Large intestine (tissue), 3 donors: ENCODE measurements around the gene CCDC170. TPM values are rescaled to one million over a fixed set of nuclear protein-coding genes. Genes with fewer than 3 reads are reported as not detected.

Experiments used
- DNase-seq, 2 donors: peaks; one replicate each; pipeline versions ENCODE4 v3.0.0 to v3.0.0-alpha.2; 2013
- H3K27ac ChIP-seq: one replicate; pipeline ENCODE4 v1.5.1; 2013; ENCODE audit warnings: low read length
- H3K27me3 ChIP-seq: 2 replicates; pipeline ENCODE4 v1.6.1; 2013; ENCODE audit warnings: low read length; ENCODE audit not compliant: control insufficient read depth, insufficient read depth
- H3K36me3 ChIP-seq: 2 replicates; pipeline ENCODE4 v1.6.1; 2013; ENCODE audit warnings: low read length; ENCODE audit not compliant: control insufficient read depth, insufficient read depth
- H3K4me1 ChIP-seq: one replicate; pipeline ENCODE4 v1.6.1; 2013; ENCODE audit warnings: low read length; ENCODE audit not compliant: control insufficient read depth, insufficient read depth
- H3K4me3 ChIP-seq: one replicate; pipeline ENCODE4 v1.5.1; 2013; ENCODE audit warnings: low read length
- H3K9me3 ChIP-seq: one replicate; pipeline ENCODE4 v1.6.1; 2013; ENCODE audit warnings: mild to moderate bottlenecking, low read depth, low read length, moderate library complexity; ENCODE audit not compliant: control insufficient read depth
- WGBS: methylation state at CpG from one replicate; pipeline ENCODE4 v1.1.5; 2013; ENCODE audit warnings: low lambda C conversion rate; ENCODE audit not compliant: insufficient coverage; 5-methylcytosine and 5-hydroxymethylcytosine counted together
- polyA plus RNA-seq: library from polyadenylated mRNA; unstranded; fragments of 120-200 nt; gene quantifications from one replicate; pipeline ENCODE4 v1.2.1, GENCODE V29; 2013

Gene CCDC170
- polyA plus RNA-seq, 1 donor = 1.6 TPM

DNA sequence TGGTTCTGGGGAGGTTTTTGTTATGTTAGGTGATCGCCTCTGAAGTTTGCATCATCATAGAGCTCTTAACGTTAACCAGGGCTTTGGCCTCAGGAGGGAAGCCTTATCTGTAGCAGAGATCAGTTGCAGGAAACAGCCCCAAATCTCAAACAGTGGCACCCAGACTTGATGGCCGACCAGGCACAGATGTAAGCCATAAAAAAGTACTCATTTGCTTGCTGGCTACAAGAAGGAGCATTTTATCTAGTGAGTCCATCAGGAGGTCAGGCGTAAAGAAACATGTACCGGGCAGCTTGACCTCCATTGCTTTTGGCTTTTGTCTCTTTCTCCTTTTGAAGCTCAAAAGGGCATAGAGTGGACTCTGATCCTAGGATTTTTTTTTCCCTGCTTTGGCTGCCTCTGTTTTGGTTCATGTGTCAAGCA is 122.3 kb downstream of the CCDC170 start:
- no peaks in the 10 kb centered on the region for H3K4me1 ChIP-seq
- no peaks in the 10 kb centered on the region for H3K27me3 ChIP-seq
- H3K36me3 ChIP-seq = no peaks in the 10 kb centered on the region

DNA sequence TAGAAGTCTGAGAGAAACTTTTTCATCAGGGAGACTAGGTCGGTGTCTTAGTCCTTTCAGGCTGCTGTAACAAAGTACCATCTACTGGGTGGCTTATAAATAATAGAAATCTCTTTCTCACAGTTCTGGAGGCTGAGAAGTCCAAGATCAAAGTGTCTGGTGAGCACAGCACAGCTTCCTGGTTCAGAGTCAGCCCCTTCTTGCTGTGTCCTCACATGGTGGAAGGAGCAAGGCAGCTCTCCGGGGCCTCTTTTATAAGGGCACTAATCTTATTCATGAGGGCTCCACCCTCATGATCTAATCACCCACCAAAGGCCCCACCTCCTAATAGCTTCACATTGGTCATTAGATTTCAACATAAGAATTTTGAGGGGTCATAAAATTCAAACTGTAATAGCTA is 122.8 kb downstream of the CCDC170 start:
- WGBS = no CpG with 5 or more reads among the region's 2 CpGs
- no peaks in the 10 kb centered on the region for H3K27me3 ChIP-seq
- no peaks in the 10 kb centered on the region for H3K9me3 ChIP-seq
- H3K4me3 ChIP-seq = no peak overlapping the region
- no peaks in the 10 kb centered on the region for H3K36me3 ChIP-seq
- H3K27ac ChIP-seq = no peak overlapping the region
- H3K4me1 ChIP-seq = no peaks in the 10 kb centered on the region
- DNase-seq = no peak

More for the DNA sequence above, 122.3 kb downstream of the CCDC170 start:
- no peak for DNase-seq
- H3K27ac ChIP-seq = no peak overlapping the region
- WGBS = no CpG with 5 or more reads among the region's 5 CpGs
- no peaks in the 10 kb centered on the region for H3K9me3 ChIP-seq
- H3K4me3 ChIP-seq = no peak overlapping the region

DNA sequence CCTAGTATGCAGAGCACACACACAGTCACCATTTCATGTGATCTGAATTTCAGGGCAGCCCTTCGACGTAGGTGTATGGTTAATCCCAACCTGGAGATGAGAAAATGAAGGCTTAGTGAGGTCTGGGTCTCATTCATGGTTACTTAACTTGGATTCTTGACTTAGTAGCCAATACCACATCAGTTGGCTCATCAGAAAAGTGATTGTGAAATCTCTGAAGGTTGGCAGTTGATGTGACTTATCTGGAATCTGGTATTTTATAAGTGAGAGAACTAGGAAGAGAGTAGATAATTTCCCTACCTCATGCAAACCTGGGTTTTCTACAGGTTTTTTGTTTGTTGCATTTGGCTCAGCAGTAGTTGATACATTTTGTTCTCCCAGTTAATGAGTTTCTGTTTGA is 123.7 kb downstream of the CCDC170 start:
- WGBS = no CpG with 5 or more reads among the region's 2 CpGs
- Histone ChIP-seq H3K9me3 (no peaks in the 10 kb centered on the region), H3K4me1 (no peaks in the 10 kb centered on the region), H3K4me3 (no peak overlapping the region), H3K27ac (no peak overlapping the region), H3K36me3 (no peaks in the 10 kb centered on the region), H3K27me3 (no peaks in the 10 kb centered on the region)
- DNase-seq = no peak

DNA sequence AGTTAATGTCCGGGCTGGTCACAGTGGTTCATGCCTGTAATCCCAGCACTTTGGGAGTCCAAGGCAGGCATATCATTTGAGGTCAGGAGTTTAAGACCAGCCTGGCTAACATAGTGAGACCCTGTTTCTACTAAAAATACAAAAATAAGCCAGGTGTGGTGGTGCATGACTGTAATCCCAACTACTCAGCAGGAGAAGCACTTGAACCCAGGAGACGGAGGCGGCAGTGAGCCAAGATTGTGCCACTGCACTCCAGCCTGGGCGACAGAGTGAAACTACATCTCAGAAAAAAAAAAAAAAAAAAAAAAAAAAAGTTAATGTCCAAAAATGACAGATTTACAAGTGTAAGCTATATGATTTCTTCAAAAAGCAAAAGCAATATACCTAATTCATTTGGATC is 124.9 kb downstream of the CCDC170 start:
- H3K36me3 ChIP-seq = no peaks in the 10 kb centered on the region
- H3K9me3 ChIP-seq = no peaks in the 10 kb centered on the region
- no peak for DNase-seq
- 80% methylated on average over 1 of the region's 4 CpGs for WGBS
- H3K4me3 ChIP-seq = no peak overlapping the region
- H3K4me1 ChIP-seq = no peaks in the 10 kb centered on the region
- H3K27me3 ChIP-seq = no peaks in the 10 kb centered on the region
- no peak overlapping the region for H3K27ac ChIP-seq

DNA sequence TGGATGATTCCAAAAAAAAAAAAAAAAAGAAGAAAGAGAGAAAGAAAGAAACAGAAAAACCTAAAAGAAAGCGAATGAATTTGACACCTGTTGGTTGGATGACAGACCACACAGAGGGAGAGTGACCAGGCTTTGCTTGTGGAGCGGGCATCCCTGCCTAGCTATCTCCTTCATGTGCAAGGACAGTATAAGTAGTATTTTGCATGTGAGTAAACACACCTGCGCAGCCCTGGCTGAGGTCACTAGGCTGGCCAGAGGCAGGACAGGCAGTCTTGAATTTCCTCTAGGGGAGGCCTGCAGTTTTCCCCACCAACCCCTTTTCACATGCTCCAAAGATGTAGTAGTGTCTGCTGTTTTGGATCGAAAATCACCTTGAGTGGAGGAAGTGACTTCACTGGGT is 126.4 kb downstream of the CCDC170 start:
- no peaks in the 10 kb centered on the region for H3K27me3 ChIP-seq
- no peaks in the 10 kb centered on the region for H3K4me1 ChIP-seq
- H3K36me3 ChIP-seq = no peaks in the 10 kb centered on the region
- H3K9me3 ChIP-seq = no peaks in the 10 kb centered on the region
- no peak for DNase-seq
- H3K4me3 ChIP-seq = no peak overlapping the region
- no CpG with 5 or more reads among the region's 4 CpGs for WGBS
- no peak overlapping the region for H3K27ac ChIP-seq

DNA sequence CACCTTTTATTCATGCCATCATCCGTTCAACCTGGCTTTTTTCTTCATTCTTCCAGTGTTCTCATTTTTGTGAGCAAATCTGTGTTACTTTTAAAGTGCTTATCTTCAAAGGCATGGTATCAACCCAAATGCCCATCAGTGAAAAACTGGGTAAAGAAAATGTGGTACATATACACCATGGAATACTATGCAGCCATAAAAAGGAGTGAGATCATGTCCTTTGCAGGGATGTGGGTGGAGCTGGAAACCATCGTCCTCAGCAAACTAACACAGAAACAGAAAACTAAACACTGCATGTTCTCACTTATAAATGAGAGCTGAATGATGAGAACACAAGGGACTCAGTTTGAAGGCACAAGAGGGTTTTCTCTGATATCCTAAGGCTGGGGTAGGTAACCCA is 130.3 kb downstream of the CCDC170 start:
- Histone ChIP-seq H3K9me3 (no peaks in the 10 kb centered on the region), H3K27me3 (no peaks in the 10 kb centered on the region), H3K4me3 (no peak overlapping the region), H3K36me3 (no peaks in the 10 kb centered on the region), H3K4me1 (no peaks in the 10 kb centered on the region), H3K27ac (no peak overlapping the region)
- 100% methylated on average over 1 of the region's 2 CpGs for WGBS
- no peak for DNase-seq

DNA sequence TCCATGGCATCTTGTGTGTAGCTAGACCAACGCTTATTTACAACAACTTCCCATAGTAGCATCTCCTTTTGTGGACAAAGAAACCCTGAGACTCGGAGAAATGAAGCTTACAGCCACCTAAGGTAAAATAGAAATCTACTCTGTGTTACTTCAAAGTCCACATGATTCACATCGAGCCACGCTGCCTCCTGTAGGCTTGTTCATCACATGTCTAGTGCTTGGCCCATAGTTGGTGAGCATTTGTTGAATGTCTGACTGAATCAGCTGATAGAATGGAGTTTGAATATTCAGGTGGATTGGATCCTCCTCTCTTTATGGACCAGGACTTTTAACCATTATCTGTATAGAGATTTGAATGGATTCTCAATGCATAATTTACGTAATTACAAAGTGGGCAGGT is 130.7 kb downstream of the CCDC170 start:
- Histone ChIP-seq H3K27ac (no peak overlapping the region), H3K36me3 (no peaks in the 10 kb centered on the region), H3K27me3 (no peaks in the 10 kb centered on the region), H3K4me1 (no peaks in the 10 kb centered on the region), H3K4me3 (no peak overlapping the region), H3K9me3 (no peaks in the 10 kb centered on the region)
- DNase-seq = no peak
- no CpG with 5 or more reads among the region's 5 CpGs for WGBS

DNA sequence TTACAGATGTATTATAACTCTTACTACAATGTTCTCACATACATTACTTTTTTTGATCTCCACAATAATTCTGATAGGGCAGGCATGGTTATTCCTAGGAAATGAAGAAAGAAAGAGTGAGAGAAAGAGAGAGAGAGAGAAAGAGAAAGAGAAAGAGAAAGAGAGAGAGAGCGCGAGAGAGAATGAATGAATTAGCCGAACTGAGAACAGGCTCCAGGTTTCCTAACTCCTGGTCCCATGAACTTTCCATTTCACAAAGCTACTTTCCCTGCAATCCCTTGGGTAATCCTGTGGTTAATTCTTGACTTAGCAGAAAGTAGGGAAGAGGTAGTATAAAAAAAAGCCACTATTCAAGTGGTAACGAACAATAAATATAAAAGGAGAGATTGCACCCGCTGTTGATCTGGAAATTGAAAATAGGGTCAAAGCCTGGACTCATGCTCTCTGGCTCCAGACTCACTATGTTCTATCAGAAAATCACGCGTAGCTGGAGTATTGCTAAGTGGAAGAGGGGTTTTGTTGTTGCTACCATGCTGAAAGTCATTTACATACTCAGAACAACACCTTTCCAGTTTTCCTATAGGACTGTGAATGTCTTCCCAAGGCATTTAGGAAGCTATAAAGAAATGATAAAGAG is 131.2 kb downstream of the CCDC170 start:
- 75% methylated on average over 2 of the region's 7 CpGs for WGBS
- Histone ChIP-seq H3K9me3 (no peaks in the 10 kb centered on the region), H3K36me3 (no peaks in the 10 kb centered on the region), H3K4me1 (no peaks in the 10 kb centered on the region), H3K27me3 (no peaks in the 10 kb centered on the region), H3K27ac (no peak overlapping the region), H3K4me3 (no peak overlapping the region)
- no peak for DNase-seq

DNA sequence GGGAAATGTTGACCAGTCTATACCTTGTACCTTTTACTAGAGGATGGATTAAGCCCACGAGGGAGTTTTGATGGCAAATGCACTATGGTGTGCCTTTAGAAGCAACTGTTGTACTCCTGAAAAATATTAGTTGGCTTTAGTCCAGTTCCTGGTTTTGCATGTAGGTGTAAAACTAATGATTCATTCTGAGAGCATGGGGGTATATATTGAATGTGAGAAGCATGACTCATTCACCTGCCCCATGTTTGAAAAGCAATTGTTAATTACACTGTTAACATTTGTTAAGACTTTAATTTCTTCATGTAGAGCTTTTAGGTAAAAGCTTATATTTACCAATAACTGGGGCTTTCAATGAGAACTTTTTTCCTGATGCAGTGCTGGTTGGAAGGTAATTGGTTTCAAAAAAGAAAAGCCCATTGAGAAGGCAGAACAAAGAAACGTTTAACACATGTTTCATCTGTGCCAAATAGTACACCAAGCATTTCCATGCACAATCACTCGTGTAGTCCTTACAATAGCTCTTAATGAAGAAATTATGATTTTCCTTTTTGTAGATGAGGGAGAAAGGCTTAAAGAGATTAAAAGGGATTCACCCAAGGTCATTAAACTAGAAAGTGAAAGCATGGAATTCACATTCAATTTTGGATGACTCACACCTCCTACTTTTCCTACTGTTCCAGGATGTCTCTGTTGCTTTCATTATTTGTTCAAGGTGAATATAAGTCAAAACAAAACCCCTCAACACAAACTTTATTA is 134.1 kb downstream of the CCDC170 start:
- H3K9me3 ChIP-seq = no peaks in the 10 kb centered on the region
- H3K4me3 ChIP-seq = no peak overlapping the region
- H3K36me3 ChIP-seq = no peaks in the 10 kb centered on the region
- H3K4me1 ChIP-seq = no peaks in the 10 kb centered on the region
- no peak overlapping the region for H3K27ac ChIP-seq
- 100% methylated on average over 1 of the region's 3 CpGs for WGBS
- H3K27me3 ChIP-seq = no peaks in the 10 kb centered on the region
- DNase-seq = no peak

DNA sequence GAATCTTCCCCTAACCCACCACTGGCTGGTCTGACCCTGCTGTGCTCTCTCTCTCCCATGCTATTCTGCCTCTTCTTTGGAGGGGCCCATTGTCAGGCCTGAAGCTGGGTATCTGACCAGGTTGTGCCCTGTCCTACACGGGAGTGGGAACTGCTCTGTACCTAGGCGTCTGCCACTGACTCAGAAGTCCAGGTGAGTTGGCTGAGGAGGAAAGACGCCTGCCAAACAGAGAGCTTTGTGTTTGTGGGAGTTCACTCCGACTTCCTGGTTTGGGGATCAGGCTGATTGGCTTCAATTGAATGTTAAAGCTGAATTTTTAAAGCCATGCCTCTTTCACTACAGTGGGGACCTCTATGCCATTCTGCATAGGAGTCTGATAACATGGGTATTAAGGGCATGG is 136.0 kb downstream of the CCDC170 start:
- no CpG with 5 or more reads among the region's 4 CpGs for WGBS
- DNase-seq = no peak
- no peak overlapping the region for H3K4me3 ChIP-seq
- H3K4me1 ChIP-seq = no peaks in the 10 kb centered on the region
- no peaks in the 10 kb centered on the region for H3K9me3 ChIP-seq
- no peaks in the 10 kb centered on the region for H3K36me3 ChIP-seq
- no peak overlapping the region for H3K27ac ChIP-seq
- H3K27me3 ChIP-seq = no peaks in the 10 kb centered on the region

DNA sequence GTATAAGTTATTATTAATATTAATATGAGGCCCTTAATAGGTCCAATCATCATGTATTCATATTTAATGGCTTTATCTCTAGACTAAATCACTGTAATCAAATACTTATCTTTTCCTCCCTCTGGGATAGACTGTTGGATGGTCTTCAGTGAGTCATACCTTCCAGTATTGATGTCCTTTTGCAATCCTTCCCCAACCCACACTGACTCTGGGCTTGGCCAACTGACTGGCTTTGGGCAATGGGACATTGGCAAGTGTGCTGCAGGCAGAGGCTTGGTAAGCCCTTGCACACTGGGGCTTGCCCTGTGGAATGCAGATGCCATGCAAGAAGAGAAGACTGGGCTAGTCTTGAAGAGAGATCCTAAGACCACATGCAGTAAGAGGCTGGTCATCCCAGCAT is 136.6 kb downstream of the CCDC170 start:
- no peak for DNase-seq
- H3K4me1 ChIP-seq = no peaks in the 10 kb centered on the region
- no peaks in the 10 kb centered on the region for H3K36me3 ChIP-seq
- no peak overlapping the region for H3K4me3 ChIP-seq
- no peaks in the 10 kb centered on the region for H3K27me3 ChIP-seq
- H3K9me3 ChIP-seq = no peaks in the 10 kb centered on the region
- no peak overlapping the region for H3K27ac ChIP-seq
